OCI-LY3 (cell line): ENCODE measurements around the gene WRNIP1.

Experiments used
- H2AFZ ChIP-seq: fragments of 200-600, 300-600 bp; shearing (Covaris generic); 2 replicates; pipeline ENCODE4 v1.6.0; 2014; ENCODE audit warnings: antibody characterized with exemption, low read depth, low read length
- H3K27ac ChIP-seq: fragments of 200-600, 300-600 bp; sonication (generic); 2 replicates; pipeline ENCODE4 v1.5.1; 2014; ENCODE audit warnings: mild to moderate bottlenecking, low read length, moderate library complexity, mixed read lengths
- H3K27me3 ChIP-seq: fragments of 200-600, 300-600 bp; sonication (generic); 2 replicates; pipeline ENCODE4 v1.6.1; 2014; ENCODE audit warnings: low read depth, low read length, mixed read lengths
- H3K36me3 ChIP-seq: fragments of 200-600, 300-600 bp; sonication (generic); replicated peaks from 2 replicates; pipeline ENCODE3; 2014; ENCODE audit warnings: low read depth, low read length, mixed read lengths
- H3K4me1 ChIP-seq: fragments of 300-600, 200-600 bp; sonication (generic); 2 replicates; pipeline ENCODE4 v1.6.1; 2014; ENCODE audit warnings: low read length, mixed read lengths
- H3K4me2 ChIP-seq: fragments of 200-600, 300-600 bp; sonication (generic); 2 replicates; pipeline ENCODE4 v1.6.1; 2014; ENCODE audit warnings: low read length, mixed read lengths
- H3K4me3 ChIP-seq: fragments of 300-600, 200-600 bp; sonication (generic); 2 replicates; pipeline ENCODE4 v1.5.1; 2014; ENCODE audit warnings: antibody characterized with exemption, mild to moderate bottlenecking, low read length, moderate library complexity
- H3K79me2 ChIP-seq: fragments of 300-600, 200-600 bp; shearing (Covaris generic); 2 replicates; pipeline ENCODE4 v1.6.1; 2014; ENCODE audit warnings: mild to moderate bottlenecking, low read length, mixed read lengths
- H3K9ac ChIP-seq: fragments of 300-600, 200-600 bp; shearing (Covaris generic); 2 replicates; pipeline ENCODE4 v1.6.0; 2014; ENCODE audit warnings: mild to moderate bottlenecking, low read length, moderate library complexity
- H3K9me3 ChIP-seq: fragments of 200-600, 300-600 bp; shearing (Covaris generic); 2 replicates; pipeline ENCODE4 v1.6.1; 2014; ENCODE audit warnings: low read length, mixed read lengths; ENCODE audit not compliant: insufficient read depth
- H4K20me1 ChIP-seq: fragments of 200-600, 300-600 bp; sonication (generic); 2 replicates; pipeline ENCODE4 v1.6.1; 2016; ENCODE audit warnings: low read length, mixed read lengths; ENCODE audit not compliant: insufficient read depth
- CTCF ChIP-seq: fragments of 200-600, 300-600 bp; sonication (generic); IDR thresholded peaks from 2 replicates; pipeline ENCODE4 v1.5.1; 2014; ENCODE audit warnings: antibody characterized with exemption, low read length, low read depth
- EZH2phosphoT487 ChIP-seq: fragments of 200-600 bp; shearing (Covaris generic); IDR thresholded peaks from 2 replicates; pipeline ENCODE4 v1.6.1; 2018; ENCODE audit warnings: antibody characterized with exemption, mixed run types, low read depth

WRNIP1 gene

GRCh38 chr6:2749969-2750600 lies 15.1 kb upstream of the WRNIP1 start:
- Histone ChIP-seq H3K79me2 (no peaks in the 10 kb centered on the region), H3K36me3 (no peaks in the 10 kb centered on the region), H4K20me1 (no peaks in the 10 kb centered on the region), H3K4me2 (peak overlapping the region; percentile 76), H3K4me1 (peaks cover 8% of the 10 kb centered on the region; the same call in 1 of the 2 replicates), H2AFZ (peak overlapping the region; percentile 89), H3K27ac (no peak overlapping the region), H3K4me3 (peak overlapping the region; percentile 72), H3K9ac (0 out of 2 replicates have a peak overlapping the region, but pooled peaks have one; percentile 3), H3K27me3 (peaks cover 18% of the 10 kb centered on the region; the same call in 1 of the 2 replicates), H3K9me3 (no peaks in the 10 kb centered on the region)
- peak; percentile 68 for TF ChIP-seq CTCF
- no peak for TF ChIP-seq EZH2phosphoT487

DNA sequence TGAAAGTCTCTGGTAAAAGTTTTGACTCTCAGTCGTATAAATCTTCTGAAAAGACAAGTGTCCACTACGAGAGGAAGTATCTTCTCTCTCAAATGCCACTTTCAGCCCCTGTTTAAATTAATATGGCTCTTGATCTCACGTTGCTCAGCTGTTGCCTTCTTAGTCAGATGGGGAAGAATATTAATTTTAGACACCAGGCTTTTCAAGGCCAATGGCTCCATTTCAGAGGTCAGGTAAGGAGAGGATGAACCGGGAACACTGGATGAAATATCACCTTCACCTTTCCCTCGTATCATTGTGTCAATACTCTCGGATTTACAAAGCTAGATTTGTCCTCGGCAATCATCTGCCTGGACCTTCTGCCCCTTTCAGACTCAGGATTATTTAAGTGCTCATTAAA lies 14.4 kb upstream of the WRNIP1 start, which contains the start of gene MYLK4:
MYLK4 (minus strand) TSS at position 91 of the 400 bp plus-strand sequence. CDS start 1,628 bp downstream, outside the sequence.
- no peaks in the 10 kb centered on the region for H3K9me3 ChIP-seq
- H3K27me3 ChIP-seq = peaks cover 18% of the 10 kb centered on the region; the same call in 1 of the 2 replicates
- H3K9ac ChIP-seq = 0 out of 2 replicates have a peak within 1 kb of the TSS, but pooled peaks have one; percentile 3
- no peak within 1 kb of the TSS for H3K27ac ChIP-seq
- H3K79me2 ChIP-seq = no peaks in the 10 kb centered on the region
- H4K20me1 ChIP-seq = no peaks in the 10 kb centered on the region
- peaks cover 8% of the 10 kb centered on the region; the same call in 1 of the 2 replicates for H3K4me1 ChIP-seq
- TF ChIP-seq EZH2phosphoT487 (no peak), CTCF (no peak)
- peak within 1 kb of the TSS; percentile 72 for H3K4me3 ChIP-seq
- peak within 1 kb of the TSS; percentile 76 for H3K4me2 ChIP-seq
- H3K36me3 ChIP-seq = no peaks in the 10 kb centered on the region
- peak within 1 kb of the TSS; percentile 89 for H2AFZ ChIP-seq

DNA sequence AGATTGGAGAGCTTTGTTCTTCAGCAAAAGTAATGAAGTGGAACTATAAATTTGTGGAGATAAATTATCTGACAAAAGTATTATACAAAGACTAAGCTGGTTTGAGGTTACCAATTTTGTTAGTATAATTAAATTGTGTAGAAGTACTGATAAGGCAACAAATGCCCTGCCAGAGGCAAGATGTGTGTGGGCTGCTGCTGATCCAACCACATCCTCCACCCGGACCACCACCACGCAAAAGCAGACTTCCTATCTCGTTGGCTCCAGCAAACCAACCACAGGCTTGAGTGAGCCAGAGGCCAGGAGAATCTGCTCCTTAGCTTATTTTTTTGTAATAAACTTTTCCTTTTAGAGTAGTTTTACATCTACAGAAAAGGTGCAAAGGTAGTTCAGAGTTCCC lies 13.3 kb upstream of the WRNIP1 start:
- H3K4me3 ChIP-seq = no peak overlapping the region
- H3K4me1 ChIP-seq = peaks cover 8% of the 10 kb centered on the region; the same call in 1 of the 2 replicates
- H3K9ac ChIP-seq = no peak overlapping the region
- no peak overlapping the region for H3K4me2 ChIP-seq
- no peaks in the 10 kb centered on the region for H4K20me1 ChIP-seq
- H3K36me3 ChIP-seq = no peaks in the 10 kb centered on the region
- H3K79me2 ChIP-seq = no peaks in the 10 kb centered on the region
- no peak overlapping the region for H2AFZ ChIP-seq
- peaks cover 18% of the 10 kb centered on the region; the same call in 1 of the 2 replicates for H3K27me3 ChIP-seq
- no peak for TF ChIP-seq EZH2phosphoT487
- no peak overlapping the region for H3K27ac ChIP-seq
- no peaks in the 10 kb centered on the region for H3K9me3 ChIP-seq

DNA sequence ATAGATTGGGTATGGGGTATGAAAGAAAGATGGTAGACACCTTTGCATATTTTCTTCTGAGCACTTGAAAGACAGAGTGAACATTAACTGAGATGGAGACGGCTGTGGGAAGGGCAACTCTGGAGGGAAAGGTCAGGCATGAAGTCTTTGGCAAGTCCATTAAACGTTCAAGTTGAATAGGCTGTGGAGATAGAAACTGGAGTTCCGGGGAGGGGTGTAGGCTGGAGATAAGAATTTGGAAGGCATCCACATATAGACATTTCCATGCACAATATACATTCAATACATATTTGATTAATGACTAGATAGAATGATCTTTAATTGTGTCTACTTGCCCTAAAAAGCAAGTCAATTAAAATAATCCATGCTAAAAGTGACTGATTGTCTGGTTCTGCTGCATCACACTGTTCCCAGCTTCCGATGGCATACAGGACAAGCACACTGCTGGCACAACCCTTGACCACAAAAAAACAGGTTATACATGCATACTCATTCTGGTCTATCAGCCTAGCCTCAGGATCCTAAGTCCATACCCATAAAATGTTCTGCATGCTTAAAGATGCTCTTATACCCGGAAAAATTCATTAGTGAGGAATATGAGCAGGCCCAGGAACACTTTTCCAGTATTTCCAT lies 12.6 kb upstream of the WRNIP1 start:
- Histone ChIP-seq H2AFZ (no peak overlapping the region), H3K4me3 (no peak overlapping the region), H4K20me1 (no peaks in the 10 kb centered on the region), H3K4me2 (no peak overlapping the region), H3K79me2 (no peaks in the 10 kb centered on the region), H3K36me3 (no peaks in the 10 kb centered on the region), H3K27me3 (peaks cover 18% of the 10 kb centered on the region; the same call in 1 of the 2 replicates), H3K9me3 (no peaks in the 10 kb centered on the region), H3K27ac (no peak overlapping the region), H3K9ac (no peak overlapping the region), H3K4me1 (peaks cover 8% of the 10 kb centered on the region; the same call in 1 of the 2 replicates)
- TF ChIP-seq CTCF = no peak
- no peak for TF ChIP-seq EZH2phosphoT487
